Measurements from ENCODE around the gene CDC14B. TPM values are rescaled to one million over a fixed set of nuclear protein-coding genes. Genes with fewer than 3 reads are reported as not detected.

Gene CDC14B
- total RNA-seq, result 5.3 and 5.9 TPM in 2 replicates

DNA sequence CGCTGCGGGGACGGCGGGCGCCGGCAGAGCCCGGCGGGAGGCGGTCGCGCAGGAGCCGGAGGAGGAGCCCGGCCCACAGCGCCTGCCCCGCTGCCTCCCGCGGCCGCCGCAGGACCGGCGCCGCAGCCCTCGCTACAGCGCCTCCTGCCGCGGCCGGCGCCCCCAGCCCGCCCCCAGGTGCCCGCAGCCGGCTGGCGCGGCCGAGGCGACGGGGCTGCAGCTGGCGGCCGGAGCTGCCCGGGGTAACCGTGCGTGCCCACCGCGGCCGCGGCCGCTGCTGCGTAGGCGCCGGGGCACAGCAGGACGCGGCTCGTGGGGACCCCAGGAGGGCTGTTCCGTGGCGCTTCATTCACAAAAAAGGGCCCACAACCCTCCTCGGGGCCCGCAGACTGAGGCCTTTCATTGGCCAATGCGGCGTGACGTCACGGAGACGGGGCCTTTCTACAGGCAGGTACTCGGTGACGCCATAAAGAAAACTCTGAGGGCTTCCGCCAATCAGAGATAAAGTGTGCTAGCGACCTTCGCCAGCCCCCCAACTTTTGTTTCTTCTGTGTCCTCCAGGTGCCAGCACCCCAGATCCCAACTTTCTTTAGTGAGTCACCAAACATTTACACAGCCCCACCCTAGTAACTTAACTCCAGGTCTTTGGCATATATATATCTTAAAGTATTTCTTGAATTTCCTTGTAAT, at the start of gene CDC14B:
CDC14B (minus strand) TSS at position 353 of the 690 bp plus-strand sequence. CDS start 465 bp downstream, outside the sequence.

DNA sequence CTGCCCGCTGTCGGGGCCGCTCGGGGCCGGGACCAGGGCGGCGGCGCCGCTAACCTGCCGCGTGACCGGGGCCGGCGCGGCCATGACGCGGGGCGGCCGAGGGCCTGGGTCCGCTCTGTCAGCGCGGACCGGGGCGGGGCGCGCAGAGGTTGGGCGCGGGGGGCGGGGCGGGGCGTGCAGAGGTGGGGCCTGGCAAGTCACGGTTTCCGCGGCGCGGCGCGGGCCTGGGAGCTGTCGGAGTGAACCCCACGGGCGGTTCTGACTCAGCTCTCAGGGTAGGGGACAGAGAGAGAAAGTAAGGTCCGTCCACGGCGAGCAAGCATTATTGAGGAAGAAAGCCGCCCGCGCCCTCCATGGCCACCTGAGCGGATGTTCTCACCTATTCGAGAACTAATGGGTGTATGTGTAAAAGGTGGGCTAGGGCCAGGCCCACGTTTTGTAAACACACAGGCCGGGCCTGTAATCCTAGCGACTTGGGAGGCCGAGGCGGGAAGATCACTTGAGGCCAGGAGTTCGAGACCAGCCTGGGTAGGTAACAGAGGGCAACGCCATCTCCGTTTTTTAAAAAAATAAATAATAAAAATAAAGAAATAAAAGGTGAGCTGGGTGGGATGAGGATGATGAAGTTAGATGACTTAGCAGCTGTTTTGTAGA, 35.7 kb upstream of the CDC14B start, which contains the start of gene PRXL2C:
PRXL2C (minus strand) TSS at position 120 of the 654 bp plus-strand sequence; CDS start at position 84, 36 bp downstream.

Other genes with a start within 250 kb of the CDC14B start
- gene SLC35D2, start 236.1 kb downstream of the CDC14B start, total RNA-seq, result 21.6 and 22.4 TPM in 2 replicates
- gene ZNF367, start 201.5 kb downstream of the CDC14B start, total RNA-seq, result 4.6 and 6.8 TPM in 2 replicates
- gene HABP4, start 169.7 kb downstream of the CDC14B start, total RNA-seq, result 5.7 and 6.9 TPM in 2 replicates
- 19.9 and 24.6 TPM in 2 replicates for gene PRXL2C, start 35.5 kb upstream of the CDC14B start, total RNA-seq
- 11.8 and 12.1 TPM in 2 replicates for gene ZNF510, start 158.2 kb upstream of the CDC14B start, total RNA-seq
- 5.7 and 5.9 TPM in 2 replicates for gene ZNF782, start 234.7 kb upstream of the CDC14B start, total RNA-seq

Data from vein endothelial cell (primary cell).